ENCODE results near the gene ZAP70.

ZAP70 gene

DNA sequence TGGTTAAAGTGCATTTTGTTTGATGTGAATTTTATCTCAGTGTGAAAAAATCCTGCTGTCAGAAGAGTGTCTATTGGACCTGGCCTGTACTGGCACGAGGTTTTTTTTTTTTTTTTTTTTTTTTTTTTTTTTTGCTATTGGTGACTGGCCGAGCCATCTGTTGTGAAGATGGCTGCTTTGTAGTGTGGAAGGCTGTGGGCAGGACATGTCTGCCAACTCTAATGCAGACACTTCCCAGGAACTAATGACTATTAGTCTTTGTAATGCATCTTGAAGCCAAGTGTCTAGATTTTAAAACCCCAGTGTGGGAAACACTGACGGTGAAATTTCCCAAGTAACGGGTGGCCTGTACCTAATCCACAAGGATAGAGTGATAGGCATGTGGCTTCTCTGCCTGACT is 34.3 kb downstream of the ZAP70 start:
- no peak for DNase-seq (ENCODE audit: low read depth)
- no peak overlapping the region for H3K9ac ChIP-seq (ENCODE audit: low read length)
- no peak overlapping the region for H3K4me3 ChIP-seq (ENCODE audit: low read length)
- no peaks in the 10 kb centered on the region for H3K27me3 ChIP-seq (replicated peaks; ENCODE audit: control insufficient read depth, insufficient read depth, low read length)
- H3K4me1 ChIP-seq (ENCODE audit: control insufficient read depth, insufficient read depth, low read length) = peaks cover 9% of the 10 kb centered on the region
- no peaks in the 10 kb centered on the region for H3K9me3 ChIP-seq (ENCODE audit: control insufficient read depth, low read length)
- peaks cover 38% of the 10 kb centered on the region for H3K36me3 ChIP-seq (ENCODE audit: control insufficient read depth, insufficient read depth, low read length, severe bottlenecking)

DNA sequence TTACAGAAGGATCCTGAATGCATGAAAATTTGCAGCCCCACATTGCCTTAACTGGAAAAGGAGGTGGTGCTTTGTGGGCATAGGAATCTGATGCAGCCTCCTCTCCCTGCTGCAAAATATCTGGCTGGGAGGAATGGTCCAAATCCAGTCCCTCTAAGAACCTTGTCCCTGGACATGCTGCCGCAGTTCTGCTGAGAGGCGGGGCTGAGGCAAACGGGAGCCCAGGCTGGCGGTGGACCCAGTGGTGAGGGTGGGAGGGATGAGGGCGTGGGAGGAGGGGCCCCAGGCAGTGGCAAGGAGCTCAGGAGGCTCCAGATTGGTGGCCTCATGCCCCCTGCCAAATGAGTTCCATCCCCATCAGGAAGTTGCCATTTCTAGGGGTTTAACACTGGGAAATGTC is 36.2 kb downstream of the ZAP70 start:
- Histone ChIP-seq H3K4me3 (ENCODE audit: low read length) (no peak overlapping the region), H3K9ac (ENCODE audit: low read length) (no peak overlapping the region), H3K27me3 (replicated peaks; ENCODE audit: control insufficient read depth, insufficient read depth, low read length) (no peaks in the 10 kb centered on the region), H3K9me3 (ENCODE audit: control insufficient read depth, low read length) (no peaks in the 10 kb centered on the region), H3K4me1 (ENCODE audit: control insufficient read depth, insufficient read depth, low read length) (peaks cover 14% of the 10 kb centered on the region), H3K36me3 (ENCODE audit: control insufficient read depth, insufficient read depth, low read length, severe bottlenecking) (peaks cover 29% of the 10 kb centered on the region)
- no peak for DNase-seq (ENCODE audit: low read depth)

DNA sequence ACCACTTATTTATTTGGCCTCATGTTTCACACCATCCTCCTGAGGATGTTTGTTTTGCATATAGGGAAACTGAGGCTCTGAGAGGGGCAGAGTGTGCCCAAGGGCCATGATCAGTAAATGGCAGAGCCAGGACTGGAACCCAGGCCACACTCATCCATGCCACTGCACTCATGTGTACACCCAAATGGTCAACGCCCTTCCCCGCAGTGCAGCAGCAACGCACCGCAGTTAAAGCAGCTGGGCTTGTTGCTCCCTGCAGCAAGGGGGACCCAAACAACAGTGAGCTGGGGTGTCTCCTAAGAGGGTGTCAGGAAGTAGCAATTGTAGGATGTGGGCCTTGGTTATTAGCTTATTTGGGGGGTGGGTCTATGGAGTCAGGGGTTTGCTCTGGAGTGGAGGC is 36.6 kb downstream of the ZAP70 start:
- Histone ChIP-seq H3K9me3 (ENCODE audit: control insufficient read depth, low read length) (no peaks in the 10 kb centered on the region), H3K9ac (ENCODE audit: low read length) (no peak overlapping the region), H3K27me3 (replicated peaks; ENCODE audit: control insufficient read depth, insufficient read depth, low read length) (no peaks in the 10 kb centered on the region), H3K4me1 (ENCODE audit: control insufficient read depth, insufficient read depth, low read length) (peaks cover 14% of the 10 kb centered on the region), H3K36me3 (ENCODE audit: control insufficient read depth, insufficient read depth, low read length, severe bottlenecking) (peaks cover 29% of the 10 kb centered on the region), H3K4me3 (ENCODE audit: low read length) (no peak overlapping the region)
- DNase-seq (ENCODE audit: low read depth) = no peak

DNA sequence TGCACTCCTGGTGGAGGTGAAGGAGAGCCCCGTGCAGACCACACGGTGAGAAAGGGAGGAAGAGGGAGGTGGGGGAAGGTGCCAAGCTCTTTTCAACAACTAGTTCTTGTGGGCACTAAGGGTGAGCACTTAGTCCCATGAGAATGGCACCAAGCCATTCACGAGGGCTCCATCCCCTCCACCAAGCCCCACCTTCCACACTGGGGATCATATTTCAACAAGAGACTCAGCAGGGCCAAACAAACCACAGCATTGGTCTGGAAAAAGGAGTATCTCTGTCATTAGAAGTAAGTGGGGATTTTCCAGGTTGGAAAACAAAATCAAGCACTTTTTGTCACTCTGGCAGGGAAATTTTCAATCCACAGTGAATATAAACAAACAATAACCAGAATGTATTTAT is 38.4 kb downstream of the ZAP70 start:
- H3K9me3 ChIP-seq (ENCODE audit: control insufficient read depth, low read length) = no peaks in the 10 kb centered on the region
- no peak overlapping the region for H3K9ac ChIP-seq (ENCODE audit: low read length)
- peak; percentile 10 for DNase-seq (ENCODE audit: low read depth)
- H3K4me3 ChIP-seq (ENCODE audit: low read length) = no peak overlapping the region
- peaks cover 42% of the 10 kb centered on the region for H3K36me3 ChIP-seq (ENCODE audit: control insufficient read depth, insufficient read depth, low read length, severe bottlenecking)
- peaks cover 14% of the 10 kb centered on the region for H3K4me1 ChIP-seq (ENCODE audit: control insufficient read depth, insufficient read depth, low read length)
- no peaks in the 10 kb centered on the region for H3K27me3 ChIP-seq (replicated peaks; ENCODE audit: control insufficient read depth, insufficient read depth, low read length)

DNA sequence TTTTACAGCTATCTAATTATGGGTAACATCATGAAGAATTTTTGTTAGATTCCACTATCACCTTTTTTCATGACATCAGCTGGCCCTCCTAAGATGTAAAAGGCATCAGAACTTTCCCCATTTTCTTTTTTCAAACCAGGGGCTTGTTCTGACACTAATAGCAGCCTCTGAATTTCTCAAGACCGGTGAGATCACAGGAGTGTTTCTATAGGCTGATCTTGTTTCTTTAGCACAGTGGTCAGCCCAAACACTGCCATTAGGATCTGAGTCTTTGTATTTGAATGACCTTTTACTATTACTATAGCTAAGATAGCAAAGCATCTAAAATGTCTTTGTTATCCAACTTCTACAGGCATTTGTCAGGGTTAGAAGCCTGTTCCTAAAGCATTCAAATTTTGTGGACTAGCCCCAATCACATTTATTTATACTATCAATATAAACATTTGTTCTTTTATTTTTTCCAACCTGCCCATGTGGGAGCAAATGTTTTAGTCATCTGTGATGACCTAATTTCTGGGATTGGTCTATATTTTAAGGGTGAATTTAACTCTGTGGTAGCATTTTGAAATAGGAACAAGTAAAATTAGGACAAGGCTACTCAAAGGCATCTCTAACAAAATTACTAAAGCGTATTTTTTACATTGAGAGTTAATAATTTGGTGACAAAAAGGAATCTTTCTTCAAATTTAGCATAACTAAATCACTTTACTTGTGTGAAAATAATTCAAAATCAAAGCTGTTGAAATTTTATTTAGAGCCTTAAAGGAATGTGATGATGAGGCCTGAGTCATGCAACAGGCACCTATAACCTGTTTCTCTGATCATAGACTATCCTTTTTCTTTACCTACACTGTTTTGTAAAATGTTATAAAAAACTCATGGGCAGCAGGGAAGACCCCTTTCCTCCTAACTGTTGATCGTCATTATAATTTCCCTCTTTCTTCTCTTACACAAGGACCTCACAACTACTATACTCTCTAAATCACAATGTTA is 39.3 kb downstream of the ZAP70 start:
- no peak overlapping the region for H3K4me3 ChIP-seq (ENCODE audit: low read length)
- peaks cover 14% of the 10 kb centered on the region for H3K4me1 ChIP-seq (ENCODE audit: control insufficient read depth, insufficient read depth, low read length)
- no peaks in the 10 kb centered on the region for H3K9me3 ChIP-seq (ENCODE audit: control insufficient read depth, low read length)
- H3K36me3 ChIP-seq (ENCODE audit: control insufficient read depth, insufficient read depth, low read length, severe bottlenecking) = peaks cover 45% of the 10 kb centered on the region
- H3K27me3 ChIP-seq (replicated peaks; ENCODE audit: control insufficient read depth, insufficient read depth, low read length) = no peaks in the 10 kb centered on the region
- DNase-seq (ENCODE audit: low read depth) = no peak
- no peak overlapping the region for H3K9ac ChIP-seq (ENCODE audit: low read length)

DNA sequence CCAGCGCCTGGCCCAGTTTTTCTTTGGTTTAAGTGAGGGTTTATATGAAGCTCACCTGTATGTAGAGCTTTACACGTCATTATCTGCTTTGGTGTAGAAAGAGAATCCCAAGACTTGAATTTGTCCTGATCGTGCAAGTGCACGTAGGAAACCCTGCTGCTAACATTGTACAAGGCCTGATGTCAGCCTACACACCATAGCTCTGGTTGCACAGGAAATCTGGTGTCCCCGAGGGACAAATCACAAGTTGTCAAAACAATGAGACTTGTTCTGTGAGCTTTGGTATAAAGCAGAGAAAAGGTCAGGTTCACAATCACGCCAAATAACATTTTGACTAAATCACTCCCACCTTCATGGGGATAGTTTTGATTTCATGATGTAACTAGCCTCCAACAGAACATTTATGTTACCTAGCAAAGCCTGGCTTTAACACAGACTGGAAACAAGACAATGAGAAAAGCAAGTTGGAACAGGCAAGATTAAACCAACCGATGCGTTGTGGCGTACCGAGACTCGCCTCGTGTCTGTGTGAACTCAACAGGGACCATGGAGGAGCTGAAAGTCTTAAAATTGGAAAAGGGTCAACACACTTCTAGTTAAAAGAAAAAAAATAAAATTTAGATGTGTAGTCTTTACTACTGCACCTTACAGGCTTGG is 41.4 kb downstream of the ZAP70 start:
- no peak overlapping the region for H3K4me3 ChIP-seq (ENCODE audit: low read length)
- no peaks in the 10 kb centered on the region for H3K9me3 ChIP-seq (ENCODE audit: control insufficient read depth, low read length)
- peaks cover 18% of the 10 kb centered on the region for H3K4me1 ChIP-seq (ENCODE audit: control insufficient read depth, insufficient read depth, low read length)
- peaks cover 55% of the 10 kb centered on the region for H3K36me3 ChIP-seq (ENCODE audit: control insufficient read depth, insufficient read depth, low read length, severe bottlenecking)
- no peaks in the 10 kb centered on the region for H3K27me3 ChIP-seq (replicated peaks; ENCODE audit: control insufficient read depth, insufficient read depth, low read length)
- H3K9ac ChIP-seq (ENCODE audit: low read length) = no peak overlapping the region
- no peak for DNase-seq (ENCODE audit: low read depth)

DNA sequence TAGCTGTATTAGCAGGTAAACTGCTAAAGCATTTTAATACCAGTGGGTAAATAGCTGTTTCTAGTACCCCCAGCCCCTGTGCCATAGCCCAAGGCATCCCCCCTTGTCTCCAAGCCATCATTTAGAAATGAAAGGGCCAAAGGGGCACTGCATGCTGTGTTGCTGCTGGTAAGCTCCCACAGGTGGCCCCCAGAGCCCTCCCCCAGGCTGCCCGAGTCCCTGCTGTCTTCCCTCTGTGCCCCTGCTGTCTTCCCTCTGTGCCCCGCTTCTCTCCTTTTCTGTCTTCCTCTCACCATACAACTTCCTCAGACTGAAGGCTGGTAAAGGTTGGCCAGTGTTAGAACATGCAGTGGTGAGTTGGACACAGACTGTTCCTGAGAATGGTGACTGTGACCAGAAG is 42.1 kb downstream of the ZAP70 start:
- Histone ChIP-seq H3K36me3 (ENCODE audit: control insufficient read depth, insufficient read depth, low read length, severe bottlenecking) (peaks cover 55% of the 10 kb centered on the region), H3K4me1 (ENCODE audit: control insufficient read depth, insufficient read depth, low read length) (peaks cover 18% of the 10 kb centered on the region), H3K9ac (ENCODE audit: low read length) (no peak overlapping the region), H3K27me3 (replicated peaks; ENCODE audit: control insufficient read depth, insufficient read depth, low read length) (no peaks in the 10 kb centered on the region), H3K9me3 (ENCODE audit: control insufficient read depth, low read length) (no peaks in the 10 kb centered on the region), H3K4me3 (ENCODE audit: low read length) (no peak overlapping the region)
- DNase-seq (ENCODE audit: low read depth) = no peak

DNA sequence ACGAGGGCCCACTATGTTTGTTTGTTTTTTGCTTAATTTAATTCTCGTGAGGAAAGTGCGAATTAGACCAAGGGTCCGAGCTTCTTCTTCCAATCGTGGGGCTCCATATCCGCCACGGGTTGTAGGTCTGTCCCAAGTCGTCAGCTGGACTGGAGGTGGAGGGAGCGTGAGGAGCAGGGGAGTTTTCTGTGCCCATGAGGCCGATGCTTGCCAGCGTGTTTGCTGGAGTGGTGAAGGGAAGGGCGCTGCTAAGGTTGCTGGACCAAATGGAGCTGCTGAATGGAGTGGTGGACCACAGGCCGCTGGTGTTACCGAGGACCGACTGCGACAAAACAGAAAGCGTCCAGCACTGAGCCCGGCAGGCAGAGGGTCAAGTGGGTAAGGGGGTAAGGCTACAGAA is 43.7 kb downstream of the ZAP70 start:
- Histone ChIP-seq H3K4me1 (ENCODE audit: control insufficient read depth, insufficient read depth, low read length) (peaks cover 15% of the 10 kb centered on the region), H3K9me3 (ENCODE audit: control insufficient read depth, low read length) (no peaks in the 10 kb centered on the region), H3K36me3 (ENCODE audit: control insufficient read depth, insufficient read depth, low read length, severe bottlenecking) (peaks cover 58% of the 10 kb centered on the region), H3K9ac (ENCODE audit: low read length) (no peak overlapping the region), H3K4me3 (ENCODE audit: low read length) (no peak overlapping the region), H3K27me3 (replicated peaks; ENCODE audit: control insufficient read depth, insufficient read depth, low read length) (no peaks in the 10 kb centered on the region)
- DNase-seq (ENCODE audit: low read depth) = no peak

DNA sequence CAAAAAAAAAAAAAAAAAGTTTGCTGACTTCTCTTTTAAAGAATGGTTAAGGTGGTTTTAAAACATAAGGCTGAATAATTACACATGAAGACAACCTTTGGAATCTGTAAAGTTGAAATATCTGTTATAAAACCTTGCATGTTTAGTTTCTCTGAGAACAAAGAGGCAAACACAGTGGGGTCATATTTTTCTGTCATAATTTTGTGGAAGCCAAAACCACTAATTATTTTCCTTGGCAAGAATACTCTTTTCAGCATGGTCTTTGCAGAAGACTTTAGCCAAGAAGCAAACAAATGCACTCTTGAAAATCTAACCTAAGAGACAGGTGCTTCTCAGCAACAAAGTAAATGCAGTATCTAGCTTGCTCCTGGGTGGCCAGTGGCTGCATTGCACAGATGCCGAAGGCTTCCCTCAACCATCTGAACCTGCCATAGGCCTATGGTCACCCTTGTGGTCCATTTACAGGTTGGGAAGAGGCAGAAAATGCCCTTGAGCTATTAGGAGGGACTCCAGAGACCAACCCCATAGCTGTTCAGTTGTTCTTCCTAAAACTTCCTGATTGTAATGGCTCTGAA is 44.8 kb downstream of the ZAP70 start:
- Histone ChIP-seq H3K4me1 (ENCODE audit: control insufficient read depth, insufficient read depth, low read length) (peaks cover 4% of the 10 kb centered on the region), H3K4me3 (ENCODE audit: low read length) (no peak overlapping the region), H3K36me3 (ENCODE audit: control insufficient read depth, insufficient read depth, low read length, severe bottlenecking) (peaks cover 61% of the 10 kb centered on the region), H3K9me3 (ENCODE audit: control insufficient read depth, low read length) (no peaks in the 10 kb centered on the region), H3K9ac (ENCODE audit: low read length) (no peak overlapping the region), H3K27me3 (replicated peaks; ENCODE audit: control insufficient read depth, insufficient read depth, low read length) (no peaks in the 10 kb centered on the region)
- peak; percentile 7 for DNase-seq (ENCODE audit: low read depth)

DNA sequence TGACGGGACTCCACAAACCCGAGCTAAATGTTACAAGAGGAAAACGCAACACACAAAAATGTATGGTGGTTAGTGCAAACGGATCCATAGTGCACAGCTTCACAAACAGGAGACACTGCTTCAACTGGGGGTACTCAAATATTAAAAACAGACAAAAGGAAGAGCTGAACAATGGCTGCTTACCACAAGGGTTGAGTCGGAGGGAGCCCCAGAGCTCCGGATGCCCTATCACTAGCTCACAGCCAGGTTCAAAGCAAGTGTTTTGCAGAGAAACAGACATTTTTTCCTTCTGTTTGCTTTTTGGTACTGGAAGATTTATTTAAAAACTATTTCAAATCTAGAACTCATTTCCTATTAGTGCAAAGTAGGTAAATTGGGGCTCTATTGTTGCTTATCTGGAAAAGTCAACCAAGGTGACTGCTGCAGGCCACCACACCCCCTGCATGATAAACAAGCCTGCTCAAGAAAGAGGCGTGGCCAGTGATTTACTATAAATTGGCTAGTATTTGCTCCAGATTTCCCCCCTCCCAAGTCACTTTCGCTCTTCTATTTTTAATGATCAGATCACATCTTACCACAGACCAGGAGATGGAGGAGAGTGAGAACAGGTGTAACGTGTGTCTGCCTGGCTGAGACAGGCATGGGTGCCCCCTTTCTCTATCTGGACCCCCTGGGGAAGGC is 46.5 kb downstream of the ZAP70 start:
- Histone ChIP-seq H3K9me3 (ENCODE audit: control insufficient read depth, low read length) (no peaks in the 10 kb centered on the region), H3K4me1 (ENCODE audit: control insufficient read depth, insufficient read depth, low read length) (peaks cover 4% of the 10 kb centered on the region), H3K27me3 (replicated peaks; ENCODE audit: control insufficient read depth, insufficient read depth, low read length) (no peaks in the 10 kb centered on the region), H3K36me3 (ENCODE audit: control insufficient read depth, insufficient read depth, low read length, severe bottlenecking) (peaks cover 76% of the 10 kb centered on the region), H3K9ac (ENCODE audit: low read length) (no peak overlapping the region), H3K4me3 (ENCODE audit: low read length) (no peak overlapping the region)
- no peak for DNase-seq (ENCODE audit: low read depth)

All from adipocyte (in vitro differentiated cells).